ENCODE measurements around the gene SLC6A3.
"Not testable (repeated sequence)": the region's sequence is repeated elsewhere in the genome, so short reads cannot be mapped to it uniquely, and the experiment has no call there.

SLC6A3 gene

DNA sequence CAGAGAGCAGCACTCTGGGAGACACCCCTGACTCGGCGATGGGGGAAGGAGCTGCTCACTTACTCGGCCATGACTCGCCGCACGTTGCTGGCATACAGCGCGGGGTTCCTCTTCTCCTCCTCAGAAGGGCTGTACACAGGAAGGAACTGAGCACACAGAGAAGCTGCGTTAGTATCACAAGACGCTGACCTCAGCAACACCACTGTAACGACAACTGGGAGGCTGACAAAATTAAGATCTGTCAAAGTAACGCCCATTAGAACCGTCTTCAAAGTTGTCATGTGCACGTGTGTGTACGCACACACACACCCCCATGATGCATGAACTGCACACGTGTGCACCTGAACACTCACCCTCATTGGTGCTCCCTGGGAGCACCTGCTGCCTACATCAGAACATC is 32.1 kb upstream of the SLC6A3 start:
- DNase-seq (ENCODE audit: low read depth): no peak

DNA sequence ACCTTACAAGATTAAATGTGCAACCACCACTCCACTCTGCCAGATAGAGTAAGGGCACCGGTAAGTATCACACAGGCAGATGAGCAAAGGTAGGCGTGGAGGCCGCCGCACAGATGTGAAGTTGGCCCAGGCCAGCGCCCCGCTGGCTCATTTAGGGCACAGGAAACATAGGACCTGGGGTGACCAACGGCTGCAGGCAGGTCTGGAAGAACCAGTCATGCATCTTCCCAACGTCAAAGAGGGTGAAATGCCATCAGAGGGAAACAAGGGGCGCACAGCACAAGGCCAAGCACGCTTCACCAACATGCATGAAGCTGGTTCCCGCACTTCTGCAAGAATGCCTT is 31.7 kb upstream of the SLC6A3 start:
- no peak for DNase-seq (ENCODE audit: low read depth)

DNA sequence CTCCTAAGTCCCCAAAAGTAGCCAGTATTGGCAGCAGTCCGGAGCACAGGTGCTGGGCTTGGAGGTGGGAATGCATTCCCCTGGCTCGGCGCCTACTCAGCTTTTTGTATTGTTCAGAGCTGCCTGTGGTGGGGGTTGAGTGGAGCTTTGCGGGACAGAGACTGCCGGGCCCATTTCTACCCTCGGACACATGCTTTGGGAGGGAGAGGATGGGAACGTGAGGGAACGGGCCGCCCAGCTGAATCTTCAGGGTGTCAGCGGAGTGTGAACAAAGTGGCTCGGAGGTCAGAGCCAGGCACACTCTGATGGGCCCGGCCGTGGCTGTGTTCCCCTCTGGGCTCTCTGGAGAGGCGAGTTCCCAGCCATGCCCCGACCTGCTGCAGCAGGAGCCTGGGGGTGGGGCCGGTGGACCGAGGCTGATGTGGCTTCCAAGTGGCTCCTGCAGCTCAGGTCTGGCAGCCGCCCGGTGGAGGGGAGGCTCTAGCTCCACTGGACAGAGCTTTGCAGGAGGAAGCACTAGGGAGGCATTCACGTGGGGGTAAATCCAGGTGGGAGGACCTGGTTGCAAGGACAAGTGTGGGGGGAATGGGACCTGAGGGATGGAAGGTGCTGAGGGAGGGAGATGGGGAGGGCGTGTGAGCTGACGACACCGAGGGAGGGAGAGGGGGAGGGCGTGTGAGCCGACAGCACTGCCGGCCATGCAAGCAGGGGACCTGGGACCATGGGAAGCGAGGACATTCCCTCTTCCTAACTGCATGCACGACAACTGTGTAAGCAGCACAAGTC is 31.1 kb upstream of the SLC6A3 start:
- DNase-seq (ENCODE audit: low read depth): no peak

DNA sequence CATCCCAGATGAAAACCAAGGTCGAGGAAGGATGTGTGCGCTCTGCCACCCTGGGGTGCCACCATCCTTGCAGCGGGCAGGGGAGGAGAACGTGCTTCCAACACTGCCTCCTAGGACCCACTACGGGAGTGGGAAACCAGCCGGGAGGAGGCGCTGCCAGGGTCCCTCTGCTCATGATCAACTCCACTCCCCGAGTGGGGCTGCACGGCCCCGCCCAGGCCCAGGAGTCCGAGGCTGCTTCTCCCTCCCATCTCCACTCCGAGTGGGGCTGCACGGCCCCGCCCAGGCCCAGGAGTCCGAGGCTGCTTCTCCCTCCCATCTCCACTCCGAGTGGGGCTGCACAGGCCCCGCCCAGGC is 30.3 kb upstream of the SLC6A3 start:
- DNase-seq (ENCODE audit: low read depth): not testable (repeated sequence)

DNA sequence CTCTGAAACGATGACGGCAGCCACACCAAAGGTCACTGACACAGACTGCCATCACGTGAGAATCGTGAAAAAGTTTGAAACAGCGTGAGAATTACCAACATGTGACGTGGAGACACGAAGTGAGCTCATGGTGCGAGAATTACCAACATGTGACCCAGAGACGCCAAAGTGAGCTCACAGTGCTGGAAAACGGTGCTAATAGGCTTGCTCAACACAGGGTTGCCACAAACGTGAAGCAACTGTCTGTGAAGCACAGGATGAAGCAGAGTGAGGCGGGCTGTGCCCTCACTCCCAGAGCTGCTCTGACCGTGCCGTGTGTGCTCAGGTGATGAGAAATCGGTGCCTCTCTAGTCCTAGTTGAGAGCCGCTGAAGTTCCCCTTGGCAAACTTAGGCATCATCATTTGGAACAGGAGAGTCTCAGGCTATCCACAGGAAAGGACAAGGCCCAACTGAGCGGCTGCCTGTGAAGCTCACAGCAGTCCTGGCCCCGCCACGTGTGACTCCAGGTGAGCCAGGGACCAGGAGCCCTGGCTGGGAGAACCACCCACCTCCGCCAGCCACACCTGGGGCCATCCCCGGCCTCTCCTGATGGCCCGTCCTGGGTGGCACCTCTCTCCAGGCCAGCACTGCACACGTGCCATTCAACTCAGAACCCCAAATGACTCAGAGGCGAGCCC is 29.8 kb upstream of the SLC6A3 start:
- no peak for DNase-seq (ENCODE audit: low read depth)

DNA sequence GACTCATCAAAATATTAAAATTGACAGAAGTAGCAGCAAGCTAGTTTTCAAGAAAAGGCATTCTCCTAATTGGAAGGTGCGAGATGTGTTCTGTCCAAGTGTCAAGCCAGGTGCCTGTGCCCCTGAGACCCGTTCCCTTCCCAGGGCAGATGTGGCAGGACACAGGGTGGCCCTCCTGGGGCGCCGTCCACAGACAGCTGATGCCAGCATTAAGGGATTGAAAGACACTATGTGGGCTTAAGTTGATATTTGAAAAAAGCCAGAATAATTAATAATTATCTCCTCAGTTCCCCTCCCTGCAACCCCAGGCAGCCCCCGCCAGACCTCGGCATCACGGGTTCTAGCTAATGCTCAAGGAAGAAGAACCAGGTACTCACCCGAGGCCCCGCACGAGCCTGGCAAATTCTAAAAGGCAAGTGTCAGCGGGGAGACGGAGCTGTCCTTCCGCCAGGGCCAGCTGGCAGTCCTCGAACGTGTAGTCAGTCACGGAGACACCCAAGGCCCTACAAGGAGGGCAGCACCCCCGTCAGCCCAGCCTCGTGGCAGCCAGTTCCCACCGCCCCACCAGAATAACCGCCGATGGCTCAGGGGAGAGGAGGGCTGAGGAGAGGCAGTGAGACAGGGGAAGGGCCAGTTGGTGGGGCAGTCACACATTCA is 29.1 kb upstream of the SLC6A3 start:
- no peak for DNase-seq (ENCODE audit: low read depth)

DNA sequence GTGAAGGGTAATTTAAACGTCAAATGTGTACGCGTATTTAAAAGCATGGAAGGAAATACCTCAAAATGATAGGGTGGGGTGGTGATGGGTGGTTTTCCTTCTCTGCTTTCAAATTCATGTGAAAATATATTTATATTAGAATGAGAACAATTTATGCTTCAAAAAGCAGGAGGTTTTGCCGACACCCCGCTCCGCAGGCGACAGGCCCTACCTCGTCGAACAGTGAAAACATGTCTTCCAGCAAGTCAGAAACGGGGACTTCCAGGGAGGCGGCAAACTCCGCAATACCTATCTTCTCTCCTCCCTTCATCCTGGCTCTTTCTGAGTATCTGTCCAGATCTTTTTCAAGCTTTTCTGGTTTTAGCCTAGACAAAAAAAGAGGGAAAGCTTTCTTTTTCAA is 28.5 kb upstream of the SLC6A3 start:
- DNase-seq (ENCODE audit: low read depth): no peak

DNA sequence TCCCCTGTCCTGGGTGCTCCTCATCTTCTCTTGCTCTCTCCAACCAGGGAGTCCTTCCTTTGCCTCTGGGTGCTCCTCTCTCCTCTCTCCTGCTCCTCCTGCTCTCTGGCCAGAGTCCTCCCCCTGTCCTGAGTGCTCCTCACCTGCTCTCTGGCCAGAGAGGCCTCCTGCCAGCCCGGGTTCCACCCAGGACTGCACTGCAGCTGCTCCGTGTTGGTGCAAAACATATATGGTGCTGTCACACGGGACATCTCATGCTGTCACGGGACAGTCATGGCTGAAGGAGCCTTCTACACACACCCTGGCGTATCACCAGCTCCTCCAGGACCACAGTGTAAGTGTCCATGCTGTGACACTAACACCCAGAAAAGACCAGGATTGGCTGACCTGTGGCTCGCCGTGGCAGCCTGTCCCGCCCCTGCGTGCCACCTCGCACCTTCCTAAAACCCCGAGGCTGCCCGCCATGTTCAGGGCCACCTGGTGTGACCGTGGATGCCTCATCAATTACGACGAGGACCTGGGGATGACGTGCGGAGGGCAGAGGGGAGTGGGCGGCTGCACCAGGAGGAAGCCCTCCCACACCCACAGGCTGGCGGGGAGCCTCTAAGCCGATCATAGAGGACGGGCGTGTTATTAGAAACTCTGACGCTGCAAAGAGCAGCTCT is 27.9 kb upstream of the SLC6A3 start:
- DNase-seq (ENCODE audit: low read depth): no peak

DNA sequence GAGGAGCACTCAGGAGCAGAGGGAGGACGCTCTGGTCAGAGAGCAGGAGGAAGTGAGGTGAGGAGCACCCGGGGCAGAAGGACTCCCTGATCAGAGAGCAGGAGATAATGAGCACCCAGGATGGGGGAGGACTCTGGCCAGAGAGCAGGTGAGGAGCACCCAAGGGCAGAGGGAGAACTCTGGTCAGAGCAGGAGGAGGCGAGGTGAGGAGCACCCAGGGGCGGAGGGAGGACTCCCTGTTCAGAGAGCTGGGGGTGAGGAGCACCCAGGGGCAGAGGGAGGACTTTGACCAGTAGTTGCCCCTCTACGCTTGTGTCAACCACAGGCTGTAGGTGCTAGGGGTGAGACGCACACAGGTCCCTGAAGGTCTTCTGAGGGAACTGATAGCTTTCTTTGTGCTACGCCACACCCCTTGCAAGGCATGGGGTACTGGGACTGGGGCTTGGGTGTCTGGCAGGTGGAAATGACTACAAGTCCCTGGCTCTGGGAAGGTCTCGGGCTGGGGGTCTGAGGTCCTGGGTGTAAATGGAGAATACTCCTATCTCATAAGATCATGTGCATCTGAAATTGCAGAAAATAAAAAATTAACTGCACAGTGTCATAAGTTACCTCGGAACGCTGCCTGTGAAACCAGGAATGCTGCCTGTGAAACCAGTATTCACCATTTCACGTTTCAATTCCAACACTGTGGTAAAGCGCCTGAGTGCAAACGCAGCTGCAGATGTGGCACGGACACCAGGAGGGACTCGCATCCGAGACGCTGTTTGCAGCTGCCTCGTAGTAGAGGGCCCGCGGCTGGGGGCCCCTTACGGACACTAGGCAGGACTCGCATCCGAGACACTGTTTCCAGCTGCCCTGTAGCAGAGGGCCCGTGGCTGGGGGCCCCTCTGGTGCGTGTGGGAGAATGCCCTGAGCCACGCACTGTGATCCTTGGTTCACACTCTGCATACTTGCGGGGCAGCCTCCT is 27.0 kb upstream of the SLC6A3 start:
- no peak for DNase-seq (ENCODE audit: low read depth)

DNA sequence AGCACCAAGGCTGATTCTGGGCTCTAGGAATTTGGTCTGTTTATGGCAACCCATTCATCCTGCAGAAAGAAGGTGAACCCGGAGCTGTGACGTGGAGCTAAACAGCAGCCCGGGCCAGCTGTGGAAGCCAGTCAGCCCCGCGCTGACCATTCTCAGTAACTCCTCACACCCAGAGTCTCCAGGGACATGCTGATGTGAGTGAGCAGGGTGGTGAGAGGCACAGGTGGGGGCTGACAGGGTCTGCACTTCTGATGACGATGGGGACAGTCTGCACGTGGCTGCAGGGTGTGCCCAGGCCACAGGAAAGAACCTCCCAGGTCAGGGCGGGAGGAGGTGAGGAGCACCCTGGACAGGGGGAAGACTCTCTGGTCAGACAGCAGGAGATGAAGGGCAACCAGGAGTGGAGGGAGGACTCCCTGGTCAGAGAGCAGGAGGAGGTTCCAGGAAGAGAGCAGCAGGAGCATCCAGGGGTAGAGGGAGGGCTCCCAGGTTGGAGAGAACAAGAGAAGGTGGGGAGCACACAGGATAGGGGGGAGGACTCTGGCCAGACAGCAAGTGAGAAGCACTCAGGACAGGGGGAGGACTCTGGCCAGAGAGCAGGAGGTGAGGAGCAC is 26.1 kb upstream of the SLC6A3 start:
- no peak for DNase-seq (ENCODE audit: low read depth)

DNA sequence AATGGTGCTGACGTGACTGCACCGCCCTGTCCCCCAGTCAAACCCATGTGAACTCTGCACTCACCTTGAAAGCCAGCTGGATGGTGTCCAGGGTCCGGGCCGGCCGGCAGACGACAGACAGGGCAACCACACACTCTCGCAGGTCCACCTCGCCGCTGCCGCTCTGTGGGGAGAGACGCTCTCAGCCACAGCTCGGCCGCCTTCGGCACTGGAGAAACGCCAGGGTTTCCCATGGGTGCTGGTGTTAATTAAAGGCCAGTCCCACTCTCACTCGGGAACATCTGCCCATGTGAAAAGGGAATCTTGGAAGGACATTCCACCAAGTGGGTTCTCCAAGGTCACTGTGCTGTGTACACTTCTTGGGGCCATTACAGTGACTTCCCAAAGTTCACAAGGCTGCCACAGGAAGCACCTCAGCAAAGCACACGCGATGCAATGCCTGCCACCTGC is 25.5 kb upstream of the SLC6A3 start:
- no peak for DNase-seq (ENCODE audit: low read depth)

DNA sequence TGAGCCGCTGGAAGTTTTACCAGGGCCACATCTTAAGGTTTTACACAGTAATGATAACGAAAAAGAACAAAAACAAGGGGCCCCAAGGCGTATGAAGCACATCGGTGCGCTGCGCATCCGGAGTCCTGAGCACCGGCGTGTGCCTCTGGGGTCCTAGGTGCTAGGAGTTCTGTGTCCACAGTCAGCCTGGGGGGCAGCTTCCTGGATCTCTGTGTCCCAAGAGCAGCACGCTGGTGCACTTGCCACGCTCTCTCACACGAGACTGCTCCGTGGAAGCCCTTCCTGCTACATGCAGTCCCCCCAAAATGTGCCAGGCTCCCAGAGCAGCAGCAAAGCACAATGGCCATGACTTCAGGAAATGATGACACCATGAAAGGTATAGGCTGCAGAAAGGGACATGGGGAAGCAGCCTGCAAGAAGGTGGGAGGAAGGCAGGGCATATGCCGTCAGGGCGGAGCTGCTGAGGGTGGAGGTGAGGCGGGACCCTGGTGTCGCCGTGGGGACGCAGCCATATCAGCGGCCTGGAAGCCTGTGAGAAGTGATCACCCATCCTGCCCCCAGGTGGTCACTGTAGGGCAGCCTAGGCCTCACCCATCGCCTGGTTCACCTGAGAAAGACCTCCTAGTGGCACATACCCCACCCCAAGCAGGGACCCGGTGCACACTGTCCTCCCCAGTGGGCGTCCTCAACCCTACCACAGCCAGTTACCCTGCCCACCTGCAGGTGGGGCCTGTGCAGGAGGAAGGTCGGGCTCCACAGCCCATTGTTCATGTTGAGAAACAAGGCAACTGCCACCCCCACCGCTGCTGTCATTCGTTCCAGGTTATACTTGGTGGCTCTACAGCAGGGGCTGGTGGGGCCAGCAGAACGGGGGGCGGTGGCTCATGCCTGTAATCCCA is 23.6 kb upstream of the SLC6A3 start:
- no peak for DNase-seq (ENCODE audit: low read depth)

DNA sequence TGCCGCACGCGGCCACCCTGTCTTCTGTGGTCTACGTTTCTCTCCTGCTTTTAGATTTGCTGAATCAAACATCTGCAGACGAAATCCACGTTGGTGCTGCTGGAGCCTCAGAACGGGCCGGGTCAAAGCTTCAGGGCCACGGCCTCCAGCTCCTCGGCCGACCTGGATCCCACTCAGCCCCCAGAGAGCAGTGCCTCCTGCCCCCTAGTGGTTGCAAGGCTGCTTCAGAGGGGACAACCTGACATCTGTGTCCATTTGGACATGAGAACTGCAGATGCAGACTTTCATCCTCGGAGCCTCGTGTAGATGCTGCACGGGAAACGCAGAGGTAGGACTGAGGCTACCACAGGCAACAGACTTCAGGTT is 23.0 kb upstream of the SLC6A3 start:
- DNase-seq (ENCODE audit: low read depth): no peak

DNA sequence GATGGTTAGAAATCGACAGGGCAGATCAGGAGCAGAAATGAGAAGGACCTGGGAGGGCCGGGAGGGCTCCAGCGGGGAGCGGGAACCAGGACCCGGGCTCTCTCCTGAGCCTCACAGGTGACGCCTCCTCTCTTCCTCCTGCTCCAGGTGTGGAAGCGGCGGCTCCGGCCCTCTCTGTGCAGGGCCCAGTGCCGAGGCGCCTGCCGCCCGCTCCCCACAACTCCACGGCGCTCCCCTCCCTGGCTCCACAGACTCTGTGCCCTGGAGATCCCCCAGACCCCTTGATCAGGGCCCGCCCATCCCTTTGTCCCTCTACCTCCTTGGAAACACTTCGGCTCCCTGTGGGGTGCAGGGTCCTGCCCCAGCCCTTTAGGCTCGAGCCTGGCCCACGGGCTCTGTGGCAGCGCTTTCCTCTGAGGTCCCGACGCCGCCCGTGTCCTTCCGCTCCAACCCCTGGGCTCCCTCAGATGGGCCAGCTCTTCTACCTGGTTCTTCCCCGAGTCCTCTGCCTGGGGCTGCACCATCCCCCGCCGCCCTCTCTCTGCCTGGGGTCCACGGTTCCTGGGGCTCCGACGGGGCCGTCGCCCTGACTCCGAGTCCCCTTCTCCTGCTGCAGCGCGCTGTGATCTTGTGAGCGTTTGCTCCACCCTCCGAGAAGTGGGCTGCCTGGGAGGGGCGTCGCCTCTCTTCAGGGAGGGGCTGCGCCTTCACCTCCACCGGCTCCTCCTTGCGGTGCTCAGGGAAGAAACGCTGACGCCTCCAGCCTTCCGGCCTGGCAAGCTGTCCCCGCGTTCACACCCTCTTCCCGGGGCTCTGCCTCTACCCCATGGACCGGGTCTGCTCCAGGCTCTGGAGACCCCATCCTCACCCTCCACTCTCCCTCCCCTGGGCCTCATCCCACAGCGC is 22.4 kb upstream of the SLC6A3 start:
- no peak for DNase-seq (ENCODE audit: low read depth)

DNA sequence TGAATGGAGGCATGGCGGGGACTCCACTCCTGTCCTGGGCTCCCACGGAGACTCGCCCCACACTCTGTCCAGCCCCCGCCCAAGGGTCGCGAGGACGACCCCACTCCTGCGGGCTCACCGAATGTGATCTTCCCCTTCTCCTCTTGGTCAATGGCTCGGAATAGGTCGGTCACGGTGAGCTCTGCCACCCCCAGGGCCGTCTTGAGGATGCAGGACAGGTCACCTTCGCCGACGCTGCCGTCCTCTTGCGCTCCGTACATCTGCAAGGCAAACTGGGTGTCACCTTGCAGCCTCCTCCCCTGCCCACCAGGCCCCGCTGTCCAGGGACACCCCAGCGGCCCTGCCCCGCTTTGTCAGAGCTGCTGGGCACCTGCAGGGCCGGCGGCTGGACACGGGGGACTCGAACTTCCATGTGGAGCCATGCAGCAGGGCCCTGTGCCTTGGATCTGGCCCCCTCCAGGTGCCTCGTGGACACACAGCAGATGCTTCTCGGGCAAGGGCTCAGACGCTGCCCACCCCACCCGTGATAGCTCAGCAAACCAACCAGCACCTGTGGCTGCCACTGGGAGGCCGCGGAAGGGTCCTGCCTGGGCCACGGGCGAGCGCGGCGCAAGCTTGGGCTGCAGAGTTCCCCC is 21.5 kb upstream of the SLC6A3 start:
- DNase-seq (ENCODE audit: low read depth): no peak

DNA sequence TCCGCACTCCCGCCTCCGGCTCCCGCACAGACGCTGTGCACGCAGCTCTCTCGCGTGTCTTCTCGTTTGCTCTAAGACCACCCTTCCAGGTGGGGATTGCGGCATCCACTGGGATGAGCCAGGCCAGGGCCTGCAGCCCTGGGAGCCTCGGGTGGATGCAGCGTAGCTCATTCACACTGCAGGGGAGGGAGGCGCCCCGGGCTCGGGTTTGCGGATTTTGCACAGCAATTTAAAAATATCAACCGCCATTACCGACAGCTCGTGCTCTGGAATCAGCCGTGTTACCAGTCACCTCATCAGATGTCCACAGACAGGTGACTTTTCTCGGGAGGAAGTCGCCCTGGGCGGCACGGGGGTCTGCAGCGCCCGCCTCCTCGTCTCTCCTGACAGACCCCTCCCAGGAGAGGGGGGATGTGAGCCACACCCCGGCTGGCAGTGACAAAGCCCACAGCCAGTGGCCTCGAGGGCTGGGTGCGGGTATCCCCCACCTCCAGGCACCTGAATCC is 20.8 kb upstream of the SLC6A3 start:
- DNase-seq (ENCODE audit: low read depth): no peak

DNA sequence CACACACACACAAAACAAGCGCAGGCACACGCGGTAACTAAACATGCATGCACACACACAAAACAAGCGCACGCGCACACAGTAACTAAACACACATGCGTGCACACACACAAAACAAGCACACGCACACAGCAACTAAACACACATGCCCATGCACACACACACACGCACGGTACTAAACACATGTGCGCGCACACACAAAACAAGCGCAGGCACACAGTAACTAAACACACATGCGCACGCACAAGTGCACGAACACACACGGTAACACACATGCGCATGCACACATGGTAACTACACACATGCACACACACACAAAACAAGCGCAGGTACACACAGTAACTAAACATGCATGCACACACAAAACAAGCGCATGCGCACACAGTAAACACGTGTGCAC is 19.9 kb upstream of the SLC6A3 start:
- DNase-seq (ENCODE audit: low read depth): no peak

DNA sequence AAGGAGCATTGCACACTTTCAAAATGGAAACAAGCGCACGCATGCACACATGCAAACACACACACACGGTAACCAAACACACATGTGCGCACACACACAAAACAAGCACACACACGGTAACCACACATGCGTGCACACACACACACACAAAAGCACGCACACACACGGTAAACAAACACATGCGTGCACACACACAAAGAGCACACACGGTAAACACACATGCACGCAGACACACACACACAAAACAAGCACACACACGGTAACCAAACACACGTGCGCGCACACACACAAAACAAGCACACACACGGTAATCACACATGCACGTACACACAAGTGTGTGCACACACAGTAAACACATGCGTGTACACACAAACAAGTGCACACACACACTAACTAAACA is 19.3 kb upstream of the SLC6A3 start:
- DNase-seq (ENCODE audit: low read depth): no peak

DNA sequence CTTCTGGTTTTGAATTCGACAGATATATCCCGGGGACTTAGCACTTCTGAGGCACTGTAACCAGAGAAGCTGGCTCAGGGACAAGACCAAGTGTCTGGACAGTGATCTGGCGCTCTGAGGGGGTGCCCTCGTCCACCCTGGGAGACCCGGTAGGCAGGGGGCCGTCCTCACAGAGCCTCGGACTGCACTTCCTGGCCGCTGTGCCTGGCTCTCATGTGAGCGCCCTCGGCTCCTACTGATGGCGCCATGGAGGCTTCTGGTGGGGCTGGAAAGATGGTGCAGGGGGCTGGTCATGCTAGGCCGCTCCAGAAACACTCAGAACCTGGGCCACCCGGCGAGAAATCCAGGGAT is 18.8 kb upstream of the SLC6A3 start:
- DNase-seq (ENCODE audit: low read depth): no peak
